DND-41 (cell line): ENCODE results near the gene CDX4.

ENCODE experiments used
- ATAC-seq: fragments of 200-7000 bp; cut with Tn5 transposase; 3 replicates; pipeline ENCODE4 v1.9.1; 2021; ENCODE audit warnings: low read depth; ENCODE audit not compliant: insufficient read depth
- DNase-seq: peaks from one replicate; pipeline ENCODE4 v3.0.0-alpha.2; 2020
- H2AFZ ChIP-seq: 2 replicates; pipeline ENCODE4 v1.6.0; 2012; ENCODE audit warnings: low read depth, low read length
- H3K27ac ChIP-seq: 2 replicates; pipeline ENCODE4 v1.5.1; 2012; ENCODE audit warnings: low read length, inconsistent platforms
- H3K27me3 ChIP-seq: fragments of 200-600 bp; sonication (generic); 2 replicates; pipeline ENCODE4 v1.6.0; 2012; ENCODE audit warnings: low read length, mild to moderate bottlenecking, inconsistent platforms; ENCODE audit not compliant: insufficient read depth, poor library complexity
- H3K36me3 ChIP-seq: 2 replicates; pipeline ENCODE4 v1.5.1; 2012; ENCODE audit warnings: low read length, inconsistent platforms; ENCODE audit not compliant: insufficient read depth
- H3K4me1 ChIP-seq: 2 replicates; pipeline ENCODE4 v1.5.1; 2012; ENCODE audit warnings: mild to moderate bottlenecking, low read length; ENCODE audit not compliant: insufficient read depth
- H3K4me2 ChIP-seq: 2 replicates; pipeline ENCODE4 v1.6.0; 2012; ENCODE audit warnings: mild to moderate bottlenecking, moderate library complexity, low read length, inconsistent platforms; ENCODE audit not compliant: insufficient read depth
- H3K4me3 ChIP-seq, 2 experiments: fragments of 200-600 bp in 1 of 2; shearing (Covaris generic) in 1 of 2; 2 replicates each; pipeline ENCODE4 v1.5.1; 2012 to 2016; ENCODE audit warnings: inconsistent platforms in 2 of 2, low read length in 2 of 2, mild to moderate bottlenecking in 2 of 2, low read depth in 1 of 2, moderate library complexity in 1 of 2
- H3K79me2 ChIP-seq: 2 replicates; pipeline ENCODE4 v1.6.0; 2012; ENCODE audit warnings: low read length, inconsistent platforms; ENCODE audit not compliant: insufficient read depth
- H3K9ac ChIP-seq: 2 replicates; pipeline ENCODE4 v1.6.0; 2012; ENCODE audit warnings: low read depth, mild to moderate bottlenecking, inconsistent platforms, low read length, moderate library complexity
- H3K9me3 ChIP-seq: 2 replicates; pipeline ENCODE4 v1.5.1; 2012; ENCODE audit warnings: low read length, moderate library complexity, mild to moderate bottlenecking, inconsistent platforms; ENCODE audit not compliant: insufficient read depth, severe bottlenecking
- H4K20me1 ChIP-seq: 2 replicates; pipeline ENCODE4 v1.6.0; 2012; ENCODE audit warnings: low read length; ENCODE audit not compliant: insufficient read depth
- EZH2 ChIP-seq: IDR thresholded peaks from 3 replicates; pipeline ENCODE4 v1.6.1; 2012; ENCODE audit warnings: borderline replicate concordance, low read depth, mild to moderate bottlenecking, moderate library complexity, low read length, inconsistent platforms; ENCODE audit not compliant: severe bottlenecking
- TF ChIP-seq, protein P1 (sequence below): IDR thresholded peaks from 2 replicates; pipeline ENCODE4 v1.5.1; 2012; ENCODE audit warnings: borderline replicate concordance, low read length, moderate library complexity, mild to moderate bottlenecking; ENCODE audit not compliant: poor library complexity, severe bottlenecking; ENCODE audit errors: extremely low read depth

CDX4 gene

DNA sequence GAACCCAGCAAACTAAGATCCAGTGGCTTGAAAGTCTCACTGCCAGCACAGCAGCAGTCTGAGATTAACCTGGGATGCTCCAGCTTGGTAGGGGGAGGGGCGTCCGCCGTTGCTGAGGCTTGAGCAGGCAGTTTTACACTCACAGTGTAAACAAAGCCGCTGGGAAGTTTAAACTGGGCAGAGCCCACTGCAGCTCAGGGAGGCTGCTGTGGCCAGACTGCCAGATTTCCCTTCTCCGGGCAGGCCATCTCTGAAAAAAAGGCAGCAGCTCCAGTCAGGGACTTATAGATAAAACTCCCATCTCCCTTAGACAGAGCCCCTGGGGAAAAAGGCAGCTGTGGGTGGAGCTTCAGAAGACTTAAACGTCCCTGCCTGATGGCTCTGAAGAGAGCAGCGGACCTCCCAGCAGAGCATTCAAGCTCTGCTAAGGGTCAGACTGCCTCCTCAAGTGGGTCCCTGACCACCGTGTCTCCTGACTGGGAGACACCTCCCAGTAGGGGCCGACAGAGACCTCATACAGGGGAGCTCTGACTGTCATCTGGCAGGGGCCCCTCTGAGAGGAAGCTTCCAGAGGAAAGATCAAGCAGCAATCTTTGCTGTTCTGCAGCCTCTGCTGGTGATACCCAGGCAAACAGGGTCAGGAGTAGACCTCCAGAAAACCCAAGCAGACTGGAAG lies 45.1 kb upstream of the CDX4 start:
- TF ChIP-seq, protein P1, sequence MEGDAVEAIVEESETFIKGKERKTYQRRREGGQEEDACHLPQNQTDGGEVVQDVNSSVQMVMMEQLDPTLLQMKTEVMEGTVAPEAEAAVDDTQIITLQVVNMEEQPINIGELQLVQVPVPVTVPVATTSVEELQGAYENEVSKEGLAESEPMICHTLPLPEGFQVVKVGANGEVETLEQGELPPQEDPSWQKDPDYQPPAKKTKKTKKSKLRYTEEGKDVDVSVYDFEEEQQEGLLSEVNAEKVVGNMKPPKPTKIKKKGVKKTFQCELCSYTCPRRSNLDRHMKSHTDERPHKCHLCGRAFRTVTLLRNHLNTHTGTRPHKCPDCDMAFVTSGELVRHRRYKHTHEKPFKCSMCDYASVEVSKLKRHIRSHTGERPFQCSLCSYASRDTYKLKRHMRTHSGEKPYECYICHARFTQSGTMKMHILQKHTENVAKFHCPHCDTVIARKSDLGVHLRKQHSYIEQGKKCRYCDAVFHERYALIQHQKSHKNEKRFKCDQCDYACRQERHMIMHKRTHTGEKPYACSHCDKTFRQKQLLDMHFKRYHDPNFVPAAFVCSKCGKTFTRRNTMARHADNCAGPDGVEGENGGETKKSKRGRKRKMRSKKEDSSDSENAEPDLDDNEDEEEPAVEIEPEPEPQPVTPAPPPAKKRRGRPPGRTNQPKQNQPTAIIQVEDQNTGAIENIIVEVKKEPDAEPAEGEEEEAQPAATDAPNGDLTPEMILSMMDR = no peak
- no peak for TF ChIP-seq EZH2
- no peaks in the 10 kb centered on the region for H3K27me3 ChIP-seq

DNA sequence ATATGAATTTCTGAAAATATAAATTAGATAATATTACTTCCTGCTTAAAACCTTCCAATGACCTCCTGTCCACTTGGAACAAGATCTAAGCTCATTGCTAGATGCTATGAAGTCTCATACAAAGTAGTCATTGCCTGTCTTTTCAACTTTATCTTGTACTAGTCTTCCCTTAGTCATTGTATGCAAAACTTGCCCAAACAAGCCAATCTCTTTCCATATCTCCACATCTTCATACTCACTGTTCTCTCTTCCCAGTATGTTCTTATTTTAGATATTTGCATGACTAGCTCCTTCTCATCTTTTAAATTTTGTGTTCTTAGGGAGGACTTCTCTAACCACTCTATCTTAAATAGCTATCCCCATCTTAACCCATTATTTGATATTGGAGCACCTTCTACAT lies 33.9 kb upstream of the CDX4 start:
- Histone ChIP-seq H3K4me3 (no peak overlapping the region), H4K20me1 (no peaks in the 10 kb centered on the region), H3K27me3 (no peaks in the 10 kb centered on the region), H2AFZ (no peak overlapping the region), H3K79me2 (no peaks in the 10 kb centered on the region), H3K9me3 (no peaks in the 10 kb centered on the region), H3K4me1 (no peaks in the 10 kb centered on the region), H3K9ac (no peak overlapping the region), H3K27ac (no peak overlapping the region), H3K4me2 (no peak overlapping the region), H3K36me3 (no peaks in the 10 kb centered on the region)
- DNase-seq = no peak
- TF ChIP-seq, protein P1 = no peak
- TF ChIP-seq EZH2 = no peak
- ATAC-seq = no peak

More for the DNA sequence above, 45.1 kb upstream of the CDX4 start:
- Histone ChIP-seq H3K9me3 (no peaks in the 10 kb centered on the region), H3K4me3 (no peak overlapping the region), H3K4me2 (no peak overlapping the region), H3K36me3 (no peaks in the 10 kb centered on the region), H3K27ac (no peak overlapping the region), H3K79me2 (no peaks in the 10 kb centered on the region), H3K4me1 (no peaks in the 10 kb centered on the region), H3K9ac (no peak overlapping the region), H2AFZ (no peak overlapping the region), H4K20me1 (no peaks in the 10 kb centered on the region)
- no peak for DNase-seq
- no peak for ATAC-seq

DNA sequence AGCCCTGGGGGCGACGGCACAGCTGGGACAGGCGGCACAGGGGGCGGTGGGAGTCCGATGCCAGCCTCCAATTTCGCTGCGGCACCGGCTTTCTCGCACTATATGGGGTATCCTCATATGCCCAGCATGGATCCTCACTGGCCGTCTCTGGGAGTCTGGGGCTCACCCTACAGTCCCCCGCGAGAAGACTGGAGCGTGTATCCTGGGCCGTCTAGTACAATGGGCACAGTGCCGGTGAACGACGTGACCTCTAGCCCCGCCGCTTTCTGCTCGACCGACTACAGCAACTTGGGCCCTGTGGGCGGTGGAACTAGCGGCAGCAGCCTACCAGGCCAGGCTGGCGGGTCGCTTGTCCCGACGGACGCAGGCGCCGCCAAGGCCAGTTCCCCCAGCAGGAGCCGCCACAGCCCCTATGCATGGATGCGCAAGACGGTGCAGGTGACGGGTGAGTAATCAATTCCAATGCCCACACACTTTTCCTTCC lies 500 bp downstream of the CDX4 start:
- Histone ChIP-seq H3K27ac (no peak overlapping the region), H3K9me3 (no peaks in the 10 kb centered on the region), H3K9ac (no peak overlapping the region), H3K4me2 (no peak overlapping the region), H3K4me1 (no peaks in the 10 kb centered on the region), H3K4me3 (no peak overlapping the region), H3K36me3 (no peaks in the 10 kb centered on the region), H3K79me2 (no peaks in the 10 kb centered on the region), H4K20me1 (no peaks in the 10 kb centered on the region), H2AFZ (no peak overlapping the region), H3K27me3 (no peaks in the 10 kb centered on the region)
- TF ChIP-seq, protein P1 = no peak
- no peak for TF ChIP-seq EZH2
- ATAC-seq (no peak), DNase-seq (no peak)
